ENCODE data around the gene ALK. TPM values are rescaled to one million over a fixed set of nuclear protein-coding genes. Genes with fewer than 3 reads are reported as not detected.

Gene ALK
- total and polyA plus RNA-seq, 10 of the 15 experiments (the other 5 are each of a cell fraction or from before 2014, with no cell fraction given), result 0.11 TPM; not detected in 9

DNA sequence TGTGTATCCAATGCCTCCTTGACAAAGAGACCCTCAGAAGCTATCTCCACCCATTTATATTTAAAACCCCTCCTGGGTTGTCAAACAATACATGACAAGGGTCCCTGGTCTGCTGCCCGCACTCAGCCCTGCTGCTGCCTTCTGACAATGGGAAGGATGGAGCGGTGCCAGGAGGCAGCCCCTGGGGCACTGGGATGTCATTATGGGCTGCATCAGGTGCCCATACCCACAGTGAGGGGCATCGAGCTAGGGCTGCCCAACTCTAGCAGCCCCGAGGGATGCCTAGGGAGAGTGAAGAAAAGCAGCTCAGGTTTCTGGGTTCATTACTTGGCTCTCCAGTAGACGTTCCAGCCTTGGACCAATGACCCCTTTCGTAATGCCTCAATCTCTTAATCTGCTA, 301.7 kb downstream of the ALK start:
- no peak overlapping the region for H3K9ac ChIP-seq (ENCODE audit: control insufficient read depth, insufficient read depth, low read length)
- SMC1A ChIA-PET (ENCODE audit: uncharacterized antibody, unreplicated experiment), result no interaction called here
- no peak for TF ChIP-seq PAX8 (IDR thresholded peaks at IDR 0.05)
- no peak for TF ChIP-seq TAF1 (IDR thresholded peaks at IDR 0.05; ENCODE audit: borderline replicate concordance, low read depth, low read length)
- no peak for TF ChIP-seq CHD2 (IDR thresholded peaks at IDR 0.05; ENCODE audit: borderline replicate concordance, low read depth, low read length)
- no peak for TF ChIP-seq YY1 (IDR thresholded peaks at IDR 0.05; ENCODE audit: low read depth, low read length)
- TF ChIP-seq RUNX3 (IDR thresholded peaks at IDR 0.05; ENCODE audit: low read length), result no peak
- TF ChIP-seq CTCF (IDR thresholded peaks at IDR 0.05 in 2 of 3, conservative IDR thresholded peaks at IDR 0.05 in 1 of 3; ENCODE audit: control insufficient read depth in 2 of 3, extremely low read depth in 1 of 3, insufficient read depth in 1 of 3, low read depth in 3 of 3, low read length in 3 of 3), result no peak
- no peaks in the 10 kb centered on the region for H4K20me1 ChIP-seq (ENCODE audit: control insufficient read depth, insufficient read depth)
- no peaks in the 10 kb centered on the region for H3K4me1 ChIP-seq (ENCODE audit: control insufficient read depth, insufficient read depth, low read length)
- intact Hi-C loops (cut with micrococcal nuclease; ENCODE audit: unreplicated experiment) (no loop called here), in situ Hi-C loops (cut with MboI) (no loop called here)
- ATAC-seq, result no peak
- H2AFZ ChIP-seq (ENCODE audit: control insufficient read depth, low read depth, low read length), result no peak overlapping the region
- no peaks in the 10 kb centered on the region for H3K36me3 ChIP-seq (ENCODE audit: control insufficient read depth in 2 of 2, insufficient read depth in 2 of 2, low read length in 1 of 2)
- H3K4me3 ChIP-seq, result no peak overlapping the region
- H3K79me2 ChIP-seq (ENCODE audit: control insufficient read depth, insufficient read depth, low read length), result no peaks in the 10 kb centered on the region
- H3K27ac ChIP-seq (ENCODE audit: control insufficient read depth, insufficient read depth), result no peak overlapping the region
- WGBS (ENCODE audit: insufficient coverage, insufficient replicate concordance, low lambda C conversion rate, missing lambda C conversion rate), result 23% methylated on average over 6 of the region's 6 CpGs
- DNase-seq (ENCODE audit: low read depth, low spot score), result no peak
- CTCF ChIA-PET, result no interaction called here
- no peak for FAIRE-seq
- RAD21 ChIA-PET (ENCODE audit: unreplicated experiment), result no interaction called here
- no TSS peak for BruUV-seq (replicated peaks)
- H3K27me3 ChIP-seq (replicated peaks in 1 of 2; ENCODE audit: control insufficient read depth in 2 of 2, insufficient read depth in 2 of 2, low read length in 1 of 2), result no peaks in the 10 kb centered on the region; a peak in 1 of 4 replicates
- no peak overlapping the region for H3K4me2 ChIP-seq (ENCODE audit: control insufficient read depth, insufficient read depth)
- H3K9me3 ChIP-seq (replicated peaks; ENCODE audit: control insufficient read depth, insufficient read depth, low read length), result no peaks in the 10 kb centered on the region; the same call in 2 of the 3 replicates
- POLR2A ChIA-PET, result no interaction called here

GRCh38 chr2:29618024-29618423, 303.4 kb downstream of the ALK start:
- ATAC-seq (no peak), FAIRE-seq (no peak), DNase-seq (ENCODE audit: low read depth, low spot score) (no peak)
- Histone ChIP-seq H3K27ac (ENCODE audit: control insufficient read depth, insufficient read depth) (no peak overlapping the region), H3K4me2 (ENCODE audit: control insufficient read depth, insufficient read depth) (no peak overlapping the region), H4K20me1 (ENCODE audit: control insufficient read depth, insufficient read depth) (no peaks in the 10 kb centered on the region), H3K4me3 (no peak overlapping the region), H2AFZ (ENCODE audit: control insufficient read depth, low read depth, low read length) (no peak overlapping the region), H3K79me2 (ENCODE audit: control insufficient read depth, insufficient read depth, low read length) (no peaks in the 10 kb centered on the region), H3K9me3 (replicated peaks; ENCODE audit: control insufficient read depth, insufficient read depth, low read length) (no peaks in the 10 kb centered on the region; the same call in 1 of the 3 replicates), H3K27me3 (replicated peaks in 1 of 2; ENCODE audit: control insufficient read depth in 2 of 2, insufficient read depth in 2 of 2, low read length in 1 of 2) (no peaks in the 10 kb centered on the region; a peak in 1 of 4 replicates), H3K9ac (ENCODE audit: control insufficient read depth, insufficient read depth, low read length) (no peak overlapping the region), H3K4me1 (ENCODE audit: control insufficient read depth, insufficient read depth, low read length) (no peaks in the 10 kb centered on the region), H3K36me3 (ENCODE audit: control insufficient read depth in 2 of 2, insufficient read depth in 2 of 2, low read length in 1 of 2) (no peaks in the 10 kb centered on the region)
- WGBS (ENCODE audit: insufficient coverage, insufficient replicate concordance, low lambda C conversion rate, missing lambda C conversion rate), result 8% methylated on average over 2 of the region's 2 CpGs
- SMC1A ChIA-PET (ENCODE audit: uncharacterized antibody, unreplicated experiment), result no interaction called here
- TF ChIP-seq IKZF2 (IDR thresholded peaks at IDR 0.05), result no peak
- TF ChIP-seq EED (IDR thresholded peaks at IDR 0.05; ENCODE audit: low read depth), result no peak
- TF ChIP-seq FOXM1 (IDR thresholded peaks at IDR 0.05; ENCODE audit: low read depth, low read length), result no peak
- no peak for TF ChIP-seq BRCA1 (IDR thresholded peaks at IDR 0.05; ENCODE audit: low read depth, low read length)
- no peak for TF ChIP-seq SMAD1 (IDR thresholded peaks at IDR 0.05; ENCODE audit: low read depth, partially characterized antibody)
- CTCF ChIA-PET, result no interaction called here
- intact Hi-C loops (cut with micrococcal nuclease; ENCODE audit: unreplicated experiment), result no loop called here
- POLR2A ChIA-PET, result no interaction called here
- no TSS peak for BruUV-seq (replicated peaks)
- RAD21 ChIA-PET (ENCODE audit: unreplicated experiment), result no interaction called here
- in situ Hi-C loops (cut with MboI), result no loop called here

All from GM12878 (cell line).